ENCODE measurements around the gene UBASH3A. TPM values are rescaled to one million over a fixed set of nuclear protein-coding genes. Genes with fewer than 3 reads are reported as not detected.

Gene UBASH3A
- total and polyA plus RNA-seq, 2 donors, result 14.9 to 26.7 TPM

GRCh38 chr21:42448686-42449085 is 45.0 kb downstream of the UBASH3A start:
- H3K27me3 ChIP-seq (ENCODE audit: control insufficient read depth in 2 of 2, insufficient read depth in 1 of 2, low read length in 1 of 2), result no peaks in the 10 kb centered on the region
- peaks cover 43 to 69% of the 10 kb centered on the region in 2 donors for H3K4me1 ChIP-seq (ENCODE audit: control insufficient read depth in 2 of 2, insufficient read depth in 2 of 2, low read length in 2 of 2)
- H3K9me3 ChIP-seq (ENCODE audit: control insufficient read depth in 2 of 2, insufficient read depth in 1 of 2, low read length in 1 of 2), result peaks cover 0 to 2% of the 10 kb centered on the region in 2 donors
- DNase-seq (ENCODE audit: low read depth in 6 of 9, low spot score in 9 of 9), result peak in 2 of 9 donors; percentile 61 to 81
- peak overlapping the region; percentile 77 to 89 for H3K27ac ChIP-seq (ENCODE audit: low read depth in 1 of 2, low read length in 1 of 2)
- WGBS, result 32% methylated on average over 3 of the region's 3 CpGs
- H3K4me3 ChIP-seq (ENCODE audit: low read length in 2 of 2), result no peak overlapping the region
- peaks cover 40 to 42% of the 10 kb centered on the region in 2 donors for H3K36me3 ChIP-seq (ENCODE audit: control insufficient read depth in 2 of 2, insufficient read depth in 2 of 2, low read length in 1 of 2)

GRCh38 chr21:42451941-42452340 is 48.2 kb downstream of the UBASH3A start:
- Histone ChIP-seq H3K27ac (ENCODE audit: low read depth in 1 of 2, low read length in 1 of 2) (no peak overlapping the region), H3K4me1 (ENCODE audit: control insufficient read depth in 2 of 2, insufficient read depth in 2 of 2, low read length in 2 of 2) (peaks cover 57 to 85% of the 10 kb centered on the region in 2 donors), H3K27me3 (ENCODE audit: control insufficient read depth in 2 of 2, insufficient read depth in 1 of 2, low read length in 1 of 2) (no peaks in the 10 kb centered on the region), H3K9me3 (ENCODE audit: control insufficient read depth in 2 of 2, insufficient read depth in 1 of 2, low read length in 1 of 2) (peaks cover 0 to 2% of the 10 kb centered on the region in 2 donors), H3K4me3 (ENCODE audit: low read length in 2 of 2) (no peak overlapping the region), H3K36me3 (ENCODE audit: control insufficient read depth in 2 of 2, insufficient read depth in 2 of 2, low read length in 1 of 2) (peaks cover 13 to 15% of the 10 kb centered on the region in 2 donors)
- 98% methylated on average over 9 of the region's 9 CpGs for WGBS
- DNase-seq (ENCODE audit: low read depth in 6 of 9, low spot score in 9 of 9), result no peak

GRCh38 chr21:42452401-42453223 is 48.9 kb downstream of the UBASH3A start:
- WGBS, result 93% methylated on average over 22 of the region's 22 CpGs
- Histone ChIP-seq H3K9me3 (ENCODE audit: control insufficient read depth in 2 of 2, insufficient read depth in 1 of 2, low read length in 1 of 2) (peaks cover 0 to 5% of the 10 kb centered on the region in 2 donors), H3K4me1 (ENCODE audit: control insufficient read depth in 2 of 2, insufficient read depth in 2 of 2, low read length in 2 of 2) (peaks cover 57 to 86% of the 10 kb centered on the region in 2 donors), H3K4me3 (ENCODE audit: low read length in 2 of 2) (no peak overlapping the region), H3K36me3 (ENCODE audit: control insufficient read depth in 2 of 2, insufficient read depth in 2 of 2, low read length in 1 of 2) (peaks cover 6 to 8% of the 10 kb centered on the region in 2 donors), H3K27me3 (ENCODE audit: control insufficient read depth in 2 of 2, insufficient read depth in 1 of 2, low read length in 1 of 2) (no peaks in the 10 kb centered on the region), H3K27ac (ENCODE audit: low read depth in 1 of 2, low read length in 1 of 2) (peak overlapping the region in 1 of 2 donors; percentile 71)
- no peak for DNase-seq (ENCODE audit: low read depth in 6 of 9, low spot score in 9 of 9)

DNA sequence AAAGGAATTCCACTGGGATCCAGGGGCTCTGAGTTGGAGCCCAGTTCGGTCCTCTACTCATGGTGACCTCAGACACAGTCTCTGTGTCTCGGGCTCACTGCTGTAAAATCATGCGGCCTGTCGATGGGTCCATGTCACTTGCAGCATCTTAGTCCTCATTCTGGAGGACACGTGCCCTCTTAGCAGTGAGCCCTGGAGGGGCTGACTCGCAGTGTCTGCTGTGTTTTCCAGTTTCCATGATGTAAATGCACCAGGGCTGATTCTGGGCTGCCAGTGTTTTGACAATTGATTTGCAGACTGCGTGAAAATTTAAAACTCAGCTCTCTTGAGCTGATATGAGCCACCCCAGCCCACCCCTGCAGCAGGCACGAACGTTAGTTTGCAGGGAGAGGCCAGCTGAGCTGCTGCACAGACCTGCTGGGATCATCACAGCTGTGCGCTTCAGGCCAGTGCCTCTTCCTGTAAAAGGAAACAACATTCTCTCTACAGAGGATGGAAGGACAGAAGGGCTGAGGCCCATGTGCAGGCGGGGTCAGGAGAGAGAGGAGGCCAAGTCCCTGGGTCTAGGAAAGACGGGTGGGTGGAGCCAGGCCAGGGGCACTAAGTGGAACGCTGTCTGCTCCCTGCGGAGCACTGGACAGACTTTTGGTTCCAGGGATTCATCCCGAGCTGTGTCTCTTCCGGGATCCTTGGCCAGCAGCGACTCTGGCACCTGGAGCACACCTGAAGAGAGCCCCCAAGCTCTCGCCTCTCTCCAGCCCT is 49.7 kb downstream of the UBASH3A start:
- H3K4me3 ChIP-seq (ENCODE audit: low read length in 2 of 2), result no peak overlapping the region

DNA sequence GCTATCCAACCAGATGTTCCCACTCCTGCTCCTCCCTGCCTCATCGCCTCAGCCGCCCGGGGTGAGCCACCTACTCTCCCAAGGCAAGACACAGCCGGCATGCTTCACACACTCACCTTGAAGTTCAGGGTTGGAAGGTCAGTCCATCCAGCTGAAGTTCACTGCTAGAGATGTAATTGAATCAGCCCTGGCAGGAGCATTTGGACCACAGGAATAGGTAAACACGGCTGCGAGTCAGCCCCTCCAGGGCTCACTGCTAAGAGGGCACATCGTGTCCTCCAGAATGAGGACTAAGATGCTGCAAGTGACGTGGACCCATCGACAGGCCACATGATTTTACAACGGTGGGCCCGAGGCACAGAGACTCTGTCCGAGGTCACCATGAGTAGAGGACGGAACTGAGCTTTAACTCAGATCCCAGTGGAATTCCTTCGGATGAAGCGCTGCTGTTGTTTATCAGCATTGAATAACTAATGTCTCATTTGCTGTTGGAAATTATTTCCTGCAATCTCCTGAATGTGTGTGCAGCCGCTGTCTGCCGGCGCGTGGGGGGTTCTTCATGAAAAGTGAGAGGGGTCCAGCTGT is 50.4 kb downstream of the UBASH3A start:
- Histone ChIP-seq H3K27me3 (ENCODE audit: control insufficient read depth in 2 of 2, insufficient read depth in 1 of 2, low read length in 1 of 2) (no peaks in the 10 kb centered on the region), H3K4me1 (ENCODE audit: control insufficient read depth in 2 of 2, insufficient read depth in 2 of 2, low read length in 2 of 2) (peaks cover 49 to 72% of the 10 kb centered on the region in 2 donors), H3K36me3 (ENCODE audit: control insufficient read depth in 2 of 2, insufficient read depth in 2 of 2, low read length in 1 of 2) (no peaks in the 10 kb centered on the region), H3K4me3 (ENCODE audit: low read length in 2 of 2) (no peak overlapping the region), H3K9me3 (ENCODE audit: control insufficient read depth in 2 of 2, insufficient read depth in 1 of 2, low read length in 1 of 2) (peaks cover 0 to 9% of the 10 kb centered on the region in 2 donors), H3K27ac (ENCODE audit: low read depth in 1 of 2, low read length in 1 of 2) (peak overlapping the region in 1 of 2 donors; percentile 71)
- no peak for DNase-seq (ENCODE audit: low read depth in 6 of 9, low spot score in 9 of 9)
- WGBS, result 90% methylated on average over 19 of the region's 19 CpGs

More for the DNA sequence above, 49.7 kb downstream of the UBASH3A start:
- Histone ChIP-seq H3K27ac (ENCODE audit: low read depth in 1 of 2, low read length in 1 of 2) (peak overlapping the region; percentile 11 to 71), H3K36me3 (ENCODE audit: control insufficient read depth in 2 of 2, insufficient read depth in 2 of 2, low read length in 1 of 2) (peaks cover 0 to under 1% of the 10 kb centered on the region in 2 donors), H3K27me3 (ENCODE audit: control insufficient read depth in 2 of 2, insufficient read depth in 1 of 2, low read length in 1 of 2) (no peaks in the 10 kb centered on the region), H3K9me3 (ENCODE audit: control insufficient read depth in 2 of 2, insufficient read depth in 1 of 2, low read length in 1 of 2) (peaks cover 0 to 9% of the 10 kb centered on the region in 2 donors), H3K4me1 (ENCODE audit: control insufficient read depth in 2 of 2, insufficient read depth in 2 of 2, low read length in 2 of 2) (peaks cover 53 to 79% of the 10 kb centered on the region in 2 donors)
- 44% methylated on average over 18 of the region's 18 CpGs for WGBS
- peak in 2 of 9 donors; percentile 57 to 75 for DNase-seq (ENCODE audit: low read depth in 6 of 9, low spot score in 9 of 9)

DNA sequence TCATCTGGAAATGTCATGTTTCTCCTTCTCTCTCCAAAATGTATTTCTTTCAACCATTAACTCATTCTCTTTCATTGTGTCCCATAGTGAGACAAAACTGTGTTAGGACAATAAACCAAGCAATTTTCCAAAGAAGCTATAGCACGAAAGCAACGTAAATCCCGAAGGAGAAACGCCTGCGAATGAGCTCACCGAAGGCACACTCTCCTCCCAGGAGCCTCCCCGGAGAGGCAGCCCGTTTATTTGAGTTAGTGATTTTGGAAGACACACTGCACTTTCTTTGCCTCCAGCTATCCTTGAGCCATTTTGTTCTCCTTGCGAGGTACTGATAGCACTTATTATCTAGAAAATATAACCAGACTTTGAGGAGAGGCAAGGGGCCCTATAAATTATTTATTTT is 51.1 kb downstream of the UBASH3A start:
- Histone ChIP-seq H3K27me3 (ENCODE audit: control insufficient read depth in 2 of 2, insufficient read depth in 1 of 2, low read length in 1 of 2) (no peaks in the 10 kb centered on the region), H3K4me3 (ENCODE audit: low read length in 2 of 2) (no peak overlapping the region), H3K4me1 (ENCODE audit: control insufficient read depth in 2 of 2, insufficient read depth in 2 of 2, low read length in 2 of 2) (peaks cover 47 to 72% of the 10 kb centered on the region in 2 donors), H3K9me3 (ENCODE audit: control insufficient read depth in 2 of 2, insufficient read depth in 1 of 2, low read length in 1 of 2) (peaks cover 0 to 9% of the 10 kb centered on the region in 2 donors), H3K36me3 (ENCODE audit: control insufficient read depth in 2 of 2, insufficient read depth in 2 of 2, low read length in 1 of 2) (no peaks in the 10 kb centered on the region), H3K27ac (ENCODE audit: low read depth in 1 of 2, low read length in 1 of 2) (no peak overlapping the region)
- WGBS, result 92% methylated on average over 9 of the region's 9 CpGs
- no peak for DNase-seq (ENCODE audit: low read depth in 6 of 9, low spot score in 9 of 9)

- 91% methylated on average over 9 of the region's 9 CpGs for WGBS
These were observed 51.5 kb downstream of the UBASH3A start for GRCh38 chr21:42455196-42455595.

GRCh38 chr21:42455754-42456440 is 52.2 kb downstream of the UBASH3A start:
- Histone ChIP-seq H3K27ac (ENCODE audit: low read depth in 1 of 2, low read length in 1 of 2) (no peak overlapping the region), H3K4me3 (ENCODE audit: low read length in 2 of 2) (no peak overlapping the region), H3K4me1 (ENCODE audit: control insufficient read depth in 2 of 2, insufficient read depth in 2 of 2, low read length in 2 of 2) (peaks cover 43 to 72% of the 10 kb centered on the region in 2 donors), H3K9me3 (ENCODE audit: control insufficient read depth in 2 of 2, insufficient read depth in 1 of 2, low read length in 1 of 2) (peaks cover 0 to 7% of the 10 kb centered on the region in 2 donors), H3K27me3 (ENCODE audit: control insufficient read depth in 2 of 2, insufficient read depth in 1 of 2, low read length in 1 of 2) (no peaks in the 10 kb centered on the region), H3K36me3 (ENCODE audit: control insufficient read depth in 2 of 2, insufficient read depth in 2 of 2, low read length in 1 of 2) (no peaks in the 10 kb centered on the region)
- DNase-seq (ENCODE audit: low read depth in 6 of 9, low spot score in 9 of 9), result no peak
- WGBS, result 96% methylated on average over 10 of the region's 10 CpGs

More at GRCh38 chr21:42455196-42455595, 51.5 kb downstream of the UBASH3A start:
- peaks cover 44 to 72% of the 10 kb centered on the region in 2 donors for H3K4me1 ChIP-seq (ENCODE audit: control insufficient read depth in 2 of 2, insufficient read depth in 2 of 2, low read length in 2 of 2)
- H3K4me3 ChIP-seq (ENCODE audit: low read length in 2 of 2), result no peak overlapping the region
- no peaks in the 10 kb centered on the region for H3K27me3 ChIP-seq (ENCODE audit: control insufficient read depth in 2 of 2, insufficient read depth in 1 of 2, low read length in 1 of 2)
- DNase-seq (ENCODE audit: low read depth in 6 of 9, low spot score in 9 of 9), result no peak
- peaks cover 0 to 9% of the 10 kb centered on the region in 2 donors for H3K9me3 ChIP-seq (ENCODE audit: control insufficient read depth in 2 of 2, insufficient read depth in 1 of 2, low read length in 1 of 2)
- no peaks in the 10 kb centered on the region for H3K36me3 ChIP-seq (ENCODE audit: control insufficient read depth in 2 of 2, insufficient read depth in 2 of 2, low read length in 1 of 2)
- no peak overlapping the region for H3K27ac ChIP-seq (ENCODE audit: low read depth in 1 of 2, low read length in 1 of 2)
